ENCODE results near the gene LSAMP. TPM values are rescaled to one million over a fixed set of nuclear protein-coding genes. Genes with fewer than 3 reads are reported as not detected.

Gene LSAMP
- polyA plus RNA-seq, 1 of the 3 experiments (the other 2 are of a cell fraction): 6.6 TPM

GRCh38 chr3:116241677-116242076 is 203.6 kb downstream of the LSAMP start:
- H3K4me2 ChIP-seq: no peak overlapping the region
- 75% methylated on average over 3 of the region's 3 CpGs for WGBS (ENCODE audit: low lambda C conversion rate)
- no peaks in the 10 kb centered on the region for H3K79me2 ChIP-seq (ENCODE audit: insufficient read depth)
- peaks cover 2 to 9% of the 10 kb centered on the region in 2 experiments; a peak in 3 of 4 replicates for H3K4me1 ChIP-seq (ENCODE audit: control insufficient read depth in 1 of 2, insufficient read depth in 2 of 2, low read depth in 1 of 2, low read length in 1 of 2)
- no peak overlapping the region for H3K9ac ChIP-seq
- H2AFZ ChIP-seq (ENCODE audit: low read depth): no peak overlapping the region
- no peaks in the 10 kb centered on the region for H4K20me1 ChIP-seq (ENCODE audit: insufficient read depth)
- no peaks in the 10 kb centered on the region for H3K9me2 ChIP-seq
- H3F3A ChIP-seq (replicated peaks; ENCODE audit: insufficient read depth): no peaks in the 10 kb centered on the region
- no peaks in the 10 kb centered on the region for H3K9me3 ChIP-seq
- H3K36me3 ChIP-seq (replicated peaks in 1 of 2; ENCODE audit: control insufficient read depth in 1 of 2, insufficient read depth in 2 of 2, low read length in 1 of 2): no peaks in the 10 kb centered on the region
- no peak for DNase-seq
- POLR2A ChIA-PET: no interaction called here
- H3K4me3 ChIP-seq (ENCODE audit: low read depth in 2 of 2, low read length in 1 of 2): no peak overlapping the region
- no peaks in the 10 kb centered on the region for H3K27me3 ChIP-seq (ENCODE audit: insufficient read depth)
- no peak overlapping the region for H3K27ac ChIP-seq (ENCODE audit: low read depth in 2 of 2, low read length in 1 of 2)
- CTCF ChIA-PET: no interaction called here
- TF ChIP-seq POLR2AphosphoS5 (IDR thresholded peaks at IDR 0.05; ENCODE audit: low read depth, low read length): no peak
- no peak for TF ChIP-seq TEAD4 (IDR thresholded peaks at IDR 0.05; ENCODE audit: borderline replicate concordance, insufficient read depth)
- no peak for TF ChIP-seq YY1 (IDR thresholded peaks at IDR 0.05; ENCODE audit: low read depth)
- no peak for TF ChIP-seq REST (IDR thresholded peaks at IDR 0.05; ENCODE audit: low read depth, low read length)
- TF ChIP-seq USF2 (IDR thresholded peaks at IDR 0.05; ENCODE audit: borderline replicate concordance, low read depth, low read length): no peak
- no peak for TF ChIP-seq JUND (IDR thresholded peaks at IDR 0.05)
- no peak for TF ChIP-seq SMC3 (IDR thresholded peaks at IDR 0.05; ENCODE audit: low read depth, low read length)
- no peak for TF ChIP-seq TCF12 (IDR thresholded peaks at IDR 0.05)
- TF ChIP-seq RXRA (IDR thresholded peaks at IDR 0.05; ENCODE audit: borderline replicate concordance, low read depth): no peak
- TF ChIP-seq MXI1 (IDR thresholded peaks at IDR 0.05; ENCODE audit: low read depth, low read length): no peak
- TF ChIP-seq RCOR1 (IDR thresholded peaks at IDR 0.05; ENCODE audit: low read length): no peak
- TF ChIP-seq FOSL2 (IDR thresholded peaks at IDR 0.05; ENCODE audit: borderline replicate concordance, low read depth): no peak

- H3K27me3 ChIP-seq (ENCODE audit: insufficient read depth): no peaks in the 10 kb centered on the region
- no peak overlapping the region for H3K9ac ChIP-seq
- H3F3A ChIP-seq (replicated peaks; ENCODE audit: insufficient read depth): no peaks in the 10 kb centered on the region
- POLR2A ChIA-PET: no interaction called here
- no peaks in the 10 kb centered on the region for H3K9me2 ChIP-seq
- no peaks in the 10 kb centered on the region for H4K20me1 ChIP-seq (ENCODE audit: insufficient read depth)
- no peaks in the 10 kb centered on the region for H3K36me3 ChIP-seq (replicated peaks in 1 of 2; ENCODE audit: control insufficient read depth in 1 of 2, insufficient read depth in 2 of 2, low read length in 1 of 2)
- H3K79me2 ChIP-seq (ENCODE audit: insufficient read depth): no peaks in the 10 kb centered on the region
- H3K4me2 ChIP-seq: no peak overlapping the region
- 0% methylated on average over 1 of the region's 1 CpG for WGBS (ENCODE audit: low lambda C conversion rate)
- CTCF ChIA-PET: interaction anchor here (0.9 kb wide), 1 partner anchor 15 kb away, joined by 3 read pairs; no protein-coding TSS in a partner anchor
- no peaks in the 10 kb centered on the region for H3K9me3 ChIP-seq
- H3K4me1 ChIP-seq (ENCODE audit: control insufficient read depth in 1 of 2, insufficient read depth in 2 of 2, low read depth in 1 of 2, low read length in 1 of 2): peaks cover 0 to 9% of the 10 kb centered on the region in 2 experiments; a peak in 2 of 4 replicates
- H2AFZ ChIP-seq (ENCODE audit: low read depth): no peak overlapping the region
- H3K27ac ChIP-seq (ENCODE audit: low read depth in 2 of 2, low read length in 1 of 2): no peak overlapping the region
- H3K4me3 ChIP-seq (ENCODE audit: low read depth in 2 of 2, low read length in 1 of 2): no peak overlapping the region
- no peak for DNase-seq
- TF ChIP-seq ELF1 (IDR thresholded peaks at IDR 0.05) (no peak), MXI1 (IDR thresholded peaks at IDR 0.05; ENCODE audit: low read depth, low read length) (no peak), MAX (IDR thresholded peaks at IDR 0.05; ENCODE audit: low read depth) (no peak), TAF1 (IDR thresholded peaks at IDR 0.05; ENCODE audit: borderline replicate concordance, low read depth, low read length) (no peak), POLR2AphosphoS5 (IDR thresholded peaks at IDR 0.05; ENCODE audit: low read depth, low read length) (no peak), GATA2 (CRISPR knock-in tag; IDR thresholded peaks at IDR 0.05) (no peak), RFX5 (IDR thresholded peaks at IDR 0.05; ENCODE audit: low read length) (no peak), ZBTB33 (IDR thresholded peaks at IDR 0.05; ENCODE audit: borderline replicate concordance, low read depth) (no peak), FOSL2 (IDR thresholded peaks at IDR 0.05; ENCODE audit: borderline replicate concordance, low read depth) (no peak), CHD2 (IDR thresholded peaks at IDR 0.05; ENCODE audit: low read length, partially characterized antibody) (no peak), FOXM1 (IDR thresholded peaks at IDR 0.05; ENCODE audit: low read depth) (no peak), PBX3 (IDR thresholded peaks at IDR 0.05) (no peak), RAD21 (IDR thresholded peaks at IDR 0.05; ENCODE audit: low read length) (no peak), MEF2A (IDR thresholded peaks at IDR 0.05; ENCODE audit: borderline replicate concordance, low read depth) (no peak), YY1 (IDR thresholded peaks at IDR 0.05; ENCODE audit: low read depth) (no peak)
Observed at GRCh38 chr3:116240261-116240660, 205.0 kb downstream of the LSAMP start.

All from SK-N-SH (cell line).